VCaP (cell line): ENCODE data around the gene PHRF1.

Experiments used
- H3K27ac ChIP-seq: fragments of 450-650 bp; 2 replicates; pipeline ENCODE4 v1.5.1; 2017
- CTCF ChIP-seq: fragments of 450-650 bp; conservative IDR thresholded peaks from 2 replicates; pipeline ENCODE4 v1.5.1; 2017; ENCODE audit warnings: mild to moderate bottlenecking, moderate library complexity

The PHRF1 gene

GRCh38 chr11:638631-639331, 62.5 kb downstream of the PHRF1 start:
- TF ChIP-seq CTCF, result no peak
- no peak overlapping the region for H3K27ac ChIP-seq

DNA sequence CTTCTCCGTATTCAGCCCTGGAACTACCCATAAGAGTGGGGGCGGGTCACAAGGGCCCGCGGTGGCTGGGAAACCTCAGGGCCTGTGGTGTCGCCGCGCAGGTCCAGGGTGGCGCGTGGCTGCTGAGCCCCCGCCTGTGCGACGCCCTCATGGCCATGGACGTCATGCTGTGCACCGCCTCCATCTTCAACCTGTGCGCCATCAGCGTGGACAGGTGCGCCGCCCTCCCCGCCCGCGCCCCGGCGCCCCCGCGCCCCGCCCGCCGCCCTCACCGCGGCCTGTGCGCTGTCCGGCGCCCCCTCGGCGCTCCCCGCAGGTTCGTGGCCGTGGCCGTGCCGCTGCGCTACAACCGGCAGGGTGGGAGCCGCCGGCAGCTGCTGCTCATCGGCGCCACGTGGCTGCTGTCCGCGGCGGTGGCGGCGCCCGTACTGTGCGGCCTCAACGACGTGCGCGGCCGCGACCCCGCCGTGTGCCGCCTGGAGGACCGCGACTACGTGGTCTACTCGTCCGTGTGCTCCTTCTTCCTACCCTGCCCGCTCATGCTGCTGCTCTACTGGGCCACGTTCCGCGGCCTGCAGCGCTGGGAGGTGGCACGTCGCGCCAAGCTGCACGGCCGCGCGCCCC, 63.2 kb downstream of the PHRF1 start:
- TF ChIP-seq CTCF, result no peak
- no peak overlapping the region for H3K27ac ChIP-seq

GRCh38 chr11:640021-640706, 63.9 kb downstream of the PHRF1 start:
- no peak overlapping the region for H3K27ac ChIP-seq
- no peak for TF ChIP-seq CTCF

- H3K27ac ChIP-seq, result no peak overlapping the region
- no peak for TF ChIP-seq CTCF
Observed at GRCh38 chr11:641806-642370, 65.6 kb downstream of the PHRF1 start.

DNA sequence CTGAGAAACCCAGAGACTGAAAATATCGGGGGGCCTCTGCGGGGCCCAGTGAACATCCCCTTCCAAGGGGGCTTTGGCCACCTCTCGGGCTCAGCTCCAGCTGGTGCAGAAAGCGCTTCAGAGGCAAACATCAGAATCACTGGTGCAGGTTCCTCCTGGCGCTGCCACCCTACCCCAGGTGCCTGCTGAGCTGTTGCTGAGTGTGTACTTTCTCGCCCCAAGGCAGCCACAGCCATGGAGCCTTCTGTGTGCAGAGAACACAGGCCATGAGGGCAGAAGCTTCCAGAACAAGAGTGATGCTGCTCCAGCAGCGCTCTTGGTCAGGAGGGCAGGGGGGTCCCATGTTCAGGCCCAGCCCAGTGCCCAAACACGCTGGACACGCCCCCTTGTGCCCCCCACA, 67.1 kb downstream of the PHRF1 start:
- H3K27ac ChIP-seq, result no peak overlapping the region
- TF ChIP-seq CTCF, result no peak

DNA sequence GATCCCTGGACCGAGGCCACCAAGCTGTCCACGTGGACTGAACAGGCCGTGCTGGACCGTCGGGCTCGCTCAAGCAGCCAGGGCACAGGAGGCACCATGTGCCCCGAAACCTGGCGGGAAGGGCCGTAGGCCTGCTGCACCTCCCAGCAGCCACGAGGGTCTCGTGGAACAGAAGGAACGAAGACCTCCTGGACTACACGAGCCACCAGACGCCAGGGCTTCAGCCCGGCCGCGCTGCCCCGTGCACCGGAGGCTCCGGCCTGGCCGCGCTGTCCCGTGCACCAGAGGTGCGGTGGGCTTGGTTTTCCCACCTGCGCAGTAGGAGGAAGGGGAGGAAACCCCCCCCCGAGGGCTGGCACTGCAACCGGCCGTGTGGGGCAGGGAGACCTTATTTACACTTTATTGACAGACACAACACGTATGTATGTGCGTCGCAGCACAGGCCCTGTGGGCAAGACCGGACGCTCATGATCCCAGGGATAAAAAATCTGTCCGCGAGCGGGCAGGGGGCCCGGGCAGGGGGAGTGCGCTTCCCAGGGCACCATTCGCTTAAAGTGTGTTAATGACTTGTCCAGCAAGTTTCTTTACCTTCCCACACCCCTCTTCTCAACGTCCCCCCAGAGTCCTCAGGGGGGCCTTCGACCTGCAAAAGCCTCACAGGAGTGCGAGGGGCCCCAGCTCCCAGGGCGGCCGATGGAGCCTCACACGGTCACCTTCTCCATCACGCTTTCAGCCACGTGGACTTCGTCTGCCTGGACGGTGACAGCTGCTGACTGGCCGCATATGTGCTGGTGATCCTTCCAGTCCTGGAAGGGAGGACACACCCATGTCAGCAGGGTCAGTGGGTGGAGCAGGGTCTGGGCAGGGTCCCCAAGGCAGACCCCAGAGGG, 67.8 kb downstream of the PHRF1 start:
- no peak overlapping the region for H3K27ac ChIP-seq
- TF ChIP-seq CTCF, result no peak
